ENCODE data around the gene VWA2.
A peak's percentile ranks its signal among the peaks of the same experiment; 100 is the strongest.

The VWA2 gene

GRCh38 chr10:114239117-114239993 is at the start of gene VWA2:
TSS of gene VWA2 (plus strand) at chr10:114239254. CDS start at chr10:114248714, 9,460 bp downstream.
- no peak for FAIRE-seq
- DNase-seq (ENCODE audit: low spot score), result no peak

GRCh38 chr10:114189700-114190099 is 49.4 kb upstream of the VWA2 start:
- FAIRE-seq (no peak), DNase-seq (ENCODE audit: low spot score) (no peak)

GRCh38 chr10:114195079-114195478 is 44.0 kb upstream of the VWA2 start:
- no peak for FAIRE-seq
- DNase-seq (ENCODE audit: low spot score), result peak; percentile 28

- DNase-seq (ENCODE audit: low spot score) (no peak), FAIRE-seq (no peak)
These were observed 39.8 kb upstream of the VWA2 start for GRCh38 chr10:114199239-114199638.

- DNase-seq (ENCODE audit: low spot score) (no peak), FAIRE-seq (no peak)
These were observed 36.2 kb upstream of the VWA2 start for GRCh38 chr10:114202812-114203211.

- FAIRE-seq, result no peak
- DNase-seq (ENCODE audit: low spot score), result no peak
These were observed 32.2 kb upstream of the VWA2 start for GRCh38 chr10:114206902-114207301.

GRCh38 chr10:114207349-114207748 is 31.7 kb upstream of the VWA2 start:
- DNase-seq (ENCODE audit: low spot score), result no peak
- no peak for FAIRE-seq

GRCh38 chr10:114208351-114208750 is 30.7 kb upstream of the VWA2 start:
- DNase-seq (ENCODE audit: low spot score), result peak; percentile 25
- no peak for FAIRE-seq

GRCh38 chr10:114212153-114212552 is 26.9 kb upstream of the VWA2 start:
- DNase-seq (ENCODE audit: low spot score) (no peak), FAIRE-seq (peak; percentile 20)

GRCh38 chr10:114215033-114215432 is 24.0 kb upstream of the VWA2 start:
- FAIRE-seq, result no peak

GRCh38 chr10:114220281-114220680 is 18.8 kb upstream of the VWA2 start:
- FAIRE-seq (no peak), DNase-seq (ENCODE audit: low spot score) (no peak)

More at GRCh38 chr10:114215033-114215432, 24.0 kb upstream of the VWA2 start:
- no peak for DNase-seq (ENCODE audit: low spot score)

- DNase-seq (ENCODE audit: low spot score) (no peak), FAIRE-seq (no peak)
These were observed 17.8 kb upstream of the VWA2 start for GRCh38 chr10:114221235-114221634.

- FAIRE-seq, result no peak
- DNase-seq (ENCODE audit: low spot score), result no peak
These were observed 16.0 kb upstream of the VWA2 start for GRCh38 chr10:114223066-114223465.

GRCh38 chr10:114228156-114228555 is 10.9 kb upstream of the VWA2 start:
- FAIRE-seq, result no peak

GRCh38 chr10:114232561-114233176 is 6.4 kb upstream of the VWA2 start:
- DNase-seq (ENCODE audit: low spot score) (no peak), FAIRE-seq (no peak)

More at GRCh38 chr10:114228156-114228555, 10.9 kb upstream of the VWA2 start:
- no peak for DNase-seq (ENCODE audit: low spot score)

GRCh38 chr10:114233482-114233881 is 5.6 kb upstream of the VWA2 start:
- FAIRE-seq, result no peak
- DNase-seq (ENCODE audit: low spot score), result no peak

GRCh38 chr10:114234132-114234531 is 4.9 kb upstream of the VWA2 start:
- FAIRE-seq (no peak), DNase-seq (ENCODE audit: low spot score) (no peak)

- no peak for DNase-seq (ENCODE audit: low spot score)
- no peak for FAIRE-seq
These were observed 916 bp downstream of the VWA2 start for GRCh38 chr10:114239994-114240345.

GRCh38 chr10:114242235-114242634 is 3.2 kb downstream of the VWA2 start:
- FAIRE-seq (no peak), DNase-seq (ENCODE audit: low spot score) (no peak)

GRCh38 chr10:114243661-114244060 is 4.6 kb downstream of the VWA2 start:
- FAIRE-seq, result no peak
- no peak for DNase-seq (ENCODE audit: low spot score)

- no peak for FAIRE-seq
These were observed 5.1 kb downstream of the VWA2 start for GRCh38 chr10:114244126-114244525.

GRCh38 chr10:114245121-114245791 is 6.2 kb downstream of the VWA2 start:
- DNase-seq (ENCODE audit: low spot score), result no peak
- FAIRE-seq, result no peak

More at GRCh38 chr10:114244126-114244525, 5.1 kb downstream of the VWA2 start:
- no peak for DNase-seq (ENCODE audit: low spot score)
